Activated naive CD4-positive, alpha-beta T cell treated with Interleukin-2 at 50 U/mL for 16 hours (primary cell): Measurements from ENCODE around the gene GIMAP1.
"Not testable (repeated sequence)": the region's sequence is repeated elsewhere in the genome, so short reads cannot be mapped to it uniquely, and the experiment has no call there.

Experiments
- DNase-seq: peaks from one replicate; pipeline ENCODE4 v3.0.0-alpha.2; 2020

The GIMAP1 gene

GRCh38 chr7:150716368-150716767 lies at the start of gene GIMAP1:
Gene GIMAP1, plus strand, starts transcription at chr7:150716613. Its CDS starts 2,435 bp downstream, at chr7:150719048.
- peak; percentile 62 for DNase-seq

- DNase-seq, result peak; percentile 71
Measured at GRCh38 chr7:150668472-150668911, 47.9 kb upstream of the GIMAP1 start.

GRCh38 chr7:150668977-150669376 lies 47.4 kb upstream of the GIMAP1 start:
- DNase-seq, result no peak

- not testable (repeated sequence) for DNase-seq
Measured at GRCh38 chr7:150671798-150672585, 44.4 kb upstream of the GIMAP1 start.

- DNase-seq, result no peak
Measured at GRCh38 chr7:150675714-150676113, 40.7 kb upstream of the GIMAP1 start.

- DNase-seq, result not testable (repeated sequence)
Measured at GRCh38 chr7:150676276-150676675, 40.1 kb upstream of the GIMAP1 start.

- not testable (repeated sequence) for DNase-seq
Measured at GRCh38 chr7:150676854-150677253, 39.6 kb upstream of the GIMAP1 start.

GRCh38 chr7:150678601-150679000 lies 37.8 kb upstream of the GIMAP1 start:
- peak; percentile 47 for DNase-seq

- not testable (repeated sequence) for DNase-seq
Measured at GRCh38 chr7:150680364-150680763, 36.0 kb upstream of the GIMAP1 start.

- DNase-seq, result peak; percentile 32
Measured at GRCh38 chr7:150685219-150686029, 31.0 kb upstream of the GIMAP1 start, which contains the start of gene GIMAP2. Gene GIMAP2, plus strand, starts transcription at chr7:150685706. Its CDS starts 1,354 bp downstream, at chr7:150687060.

GRCh38 chr7:150686030-150686631 lies 30.3 kb upstream of the GIMAP1 start:
- peak; percentile 25 for DNase-seq

- no peak for DNase-seq
Measured at GRCh38 chr7:150688630-150689029, 27.8 kb upstream of the GIMAP1 start.

- DNase-seq, result no peak
Measured at GRCh38 chr7:150695654-150696053, 20.8 kb upstream of the GIMAP1 start.

GRCh38 chr7:150703209-150703608 lies 13.2 kb upstream of the GIMAP1 start:
- DNase-seq, result no peak

GRCh38 chr7:150715293-150715692 lies 1.1 kb upstream of the GIMAP1 start:
- peak; percentile 34 for DNase-seq

GRCh38 chr7:150715738-150716137 lies 675 bp upstream of the GIMAP1 start:
- DNase-seq, result no peak

GRCh38 chr7:150716939-150717338 lies 526 bp downstream of the GIMAP1 start:
- DNase-seq, result no peak

GRCh38 chr7:150717814-150718420 lies 1.5 kb downstream of the GIMAP1 start:
- DNase-seq, result no peak

GRCh38 chr7:150719436-150719835 lies 3.0 kb downstream of the GIMAP1 start:
- no peak for DNase-seq

- no peak for DNase-seq
Measured at GRCh38 chr7:150719960-150720891, 3.8 kb downstream of the GIMAP1 start.

- DNase-seq, result no peak
Measured at GRCh38 chr7:150721970-150722373, 5.6 kb downstream of the GIMAP1 start.
